CD4-positive, alpha-beta memory T cell (primary cell): ENCODE results near the gene MANBA. TPM values are rescaled to one million over a fixed set of nuclear protein-coding genes. Genes with fewer than 3 reads are reported as not detected.

Experiments used
- CTCF ChIA-PET: fragments of 350-600 bp; sonication (Branson Sonifier 250); formaldehyde crosslinking; loops from one replicate; lab custom pipeline; 2021; ENCODE audit warnings: inconsistent platforms; ENCODE audit not compliant: partially characterized antibody; lab: Charles Lee
- POLR2A ChIA-PET: fragments of 350-600 bp; sonication (Branson Sonifier 250); formaldehyde crosslinking; loops from one replicate; lab custom pipeline; 2021; ENCODE audit not compliant: partially characterized antibody; lab: Charles Lee
- DNase-seq, 5 donors: peaks; one replicate each; pipeline versions ENCODE4 v3.0.0 to v3.0.0-alpha.2; 2020 to 2022; ENCODE audit warnings: mixed read lengths in 1 of 5
- H3K27ac ChIP-seq: one replicate; pipeline ENCODE4 v1.7.0; 2013; ENCODE audit warnings: low read depth, low read length
- H3K27me3 ChIP-seq: 2 replicates; pipeline ENCODE4 v1.7.0; 2013; ENCODE audit warnings: mild to moderate bottlenecking, low read length, moderate library complexity; ENCODE audit not compliant: insufficient read depth
- H3K36me3 ChIP-seq: 2 replicates; pipeline ENCODE4 v1.7.0; 2013; ENCODE audit warnings: mild to moderate bottlenecking, low read length, moderate library complexity; ENCODE audit not compliant: insufficient read depth
- H3K4me1 ChIP-seq: 2 replicates; pipeline ENCODE4 v1.7.0; 2013; ENCODE audit warnings: mild to moderate bottlenecking, low read length, moderate library complexity; ENCODE audit not compliant: insufficient read depth
- H3K4me3 ChIP-seq, 2 donors: one replicate each; pipeline ENCODE4 v1.7.0; 2013; ENCODE audit warnings: low read length in 2 of 2, mild to moderate bottlenecking in 1 of 2
- H3K9me3 ChIP-seq, 2 donors: one replicate each; pipeline ENCODE4 v1.7.0; 2013; ENCODE audit warnings: low read length in 2 of 2, control low read depth in 1 of 2; ENCODE audit not compliant: control insufficient read depth in 1 of 2
- H3K27ac Mint-ChIP-seq, 7 donors: one replicate each; pipeline ENCODE4 v1.8.0; 2020 to 2021; ENCODE audit warnings: mixed read lengths in 7 of 7, mild to moderate bottlenecking in 6 of 7, inconsistent platforms in 3 of 7, moderate library complexity in 3 of 7
- H3K27me3 Mint-ChIP-seq, 2 donors: one replicate each; pipeline ENCODE4 v1.8.0; 2020 to 2021; ENCODE audit warnings: mixed read lengths in 2 of 2
- H3K36me3 Mint-ChIP-seq, 2 donors: one replicate each; pipeline ENCODE4 v1.8.0; 2020 to 2021; ENCODE audit warnings: mixed read lengths in 2 of 2, inconsistent platforms in 1 of 2, mild to moderate bottlenecking in 1 of 2
- H3K4me1 Mint-ChIP-seq, 4 donors: one replicate each; pipeline ENCODE4 v1.8.0; 2020 to 2021; ENCODE audit warnings: mixed read lengths in 4 of 4, mild to moderate bottlenecking in 1 of 4
- H3K4me3 Mint-ChIP-seq, 8 donors: one replicate each; pipeline ENCODE4 v1.8.0; 2020 to 2021; ENCODE audit warnings: mixed read lengths in 8 of 8, mild to moderate bottlenecking in 7 of 8, moderate library complexity in 6 of 8, inconsistent platforms in 3 of 8
- H3K9me3 Mint-ChIP-seq, 8 donors: one replicate each; pipeline ENCODE4 v1.8.0; 2020 to 2021; ENCODE audit warnings: mixed read lengths in 8 of 8, mild to moderate bottlenecking in 5 of 8, inconsistent platforms in 3 of 8, moderate library complexity in 1 of 8
- intact Hi-C: fragments of 100-400 bp; cut with micrococcal nuclease; formaldehyde crosslinking; loops from one replicate; pipeline ENCODE4 v1.15.1; 2023
- polyA plus RNA-seq, 2 donors: library from polyadenylated mRNA; unstranded; fragments of 300-500 nt; fragmentation: Illumina TruSeq; gene quantifications; one replicate each; pipeline ENCODE4 v1.2.3, GENCODE V29; 2021
- total RNA-seq, 2 experiments: library from RNA; stranded (reverse); gene quantifications; one replicate each; pipeline ENCODE4 v1.2.3, GENCODE V29; 2021

Gene MANBA
- total and polyA plus RNA-seq, 4 experiments from 2014 or later, result 13.5 to 33.2 (median 26.3) TPM

GRCh38 chr4:102774254-102774653, 13.5 kb upstream of the MANBA start:
- H3K36me3 ChIP-seq, result no peaks in the 10 kb centered on the region
- intact Hi-C loops, result no loop called here
- Mint-ChIP-seq H3K9me3 (no peaks in the 10 kb centered on the region), H3K27ac (no peak overlapping the region), H3K27me3 (peaks cover 2 to 3% of the 10 kb centered on the region in 2 donors), H3K4me1 (no peaks in the 10 kb centered on the region), H3K4me3 (no peak overlapping the region), H3K36me3 (no peaks in the 10 kb centered on the region)
- CTCF ChIA-PET, result no interaction called here
- no peaks in the 10 kb centered on the region for H3K4me1 ChIP-seq
- no peak for DNase-seq
- H3K4me3 ChIP-seq, result no peak overlapping the region
- POLR2A ChIA-PET, result no interaction called here
- H3K27ac ChIP-seq, result no peak overlapping the region
- no peaks in the 10 kb centered on the region for H3K9me3 ChIP-seq
- H3K27me3 ChIP-seq, result no peaks in the 10 kb centered on the region

- intact Hi-C loops, result no loop called here
- no peaks in the 10 kb centered on the region for H3K9me3 Mint-ChIP-seq
- no peaks in the 10 kb centered on the region for H3K36me3 Mint-ChIP-seq
- H3K27me3 ChIP-seq, result no peaks in the 10 kb centered on the region
- no peaks in the 10 kb centered on the region for H3K36me3 ChIP-seq
- H3K4me1 ChIP-seq, result no peaks in the 10 kb centered on the region
- no peak overlapping the region for H3K4me3 ChIP-seq
- H3K27ac Mint-ChIP-seq, result no peak overlapping the region
- no peaks in the 10 kb centered on the region for H3K4me1 Mint-ChIP-seq
- ChIA-PET POLR2A (no interaction called here), CTCF (interaction anchor here (0.7 kb wide), 1 partner anchor 350 kb away, joined by 3 read pairs; no protein-coding TSS in a partner anchor)
- H3K27ac ChIP-seq, result no peak overlapping the region
- no peak for DNase-seq
- H3K9me3 ChIP-seq, result no peaks in the 10 kb centered on the region
- peaks cover 2 to 3% of the 10 kb centered on the region in 2 donors for H3K27me3 Mint-ChIP-seq
- no peak overlapping the region for H3K4me3 Mint-ChIP-seq
Measured at GRCh38 chr4:102772738-102773340, 12.1 kb upstream of the MANBA start.

- Histone ChIP-seq H3K4me3 (no peak overlapping the region), H3K27me3 (no peaks in the 10 kb centered on the region), H3K4me1 (peaks cover 9% of the 10 kb centered on the region), H3K9me3 (no peaks in the 10 kb centered on the region), H3K36me3 (no peaks in the 10 kb centered on the region), H3K27ac (no peak overlapping the region)
- CTCF ChIA-PET, result no interaction called here
- POLR2A ChIA-PET, result interaction anchor here (0.7 to 0.8 kb wide), 2 partner anchors 60 to 63 kb away, joined by 3 read pairs; no protein-coding TSS in a partner anchor
- peaks cover 8 to 20% (median 14%) of the 10 kb centered on the region in 4 donors for H3K4me1 Mint-ChIP-seq
- no peak overlapping the region for H3K27ac Mint-ChIP-seq
- peaks cover 0 to 3% of the 10 kb centered on the region in 2 donors for H3K27me3 Mint-ChIP-seq
- H3K9me3 Mint-ChIP-seq, result no peaks in the 10 kb centered on the region
- H3K36me3 Mint-ChIP-seq, result peaks cover 0 to 12% of the 10 kb centered on the region in 2 donors
- DNase-seq, result no peak
- intact Hi-C loops, result loop anchor here (5.0 kb wide), 4 partner anchors 133 to 1418 kb away; partner anchors contain the start of genes NFKB1 and PPP3CA
- H3K4me3 Mint-ChIP-seq, result no peak overlapping the region
Measured at GRCh38 chr4:102764901-102765300, 4.1 kb upstream of the MANBA start.

GRCh38 chr4:102761906-102762305, 1.1 kb upstream of the MANBA start:
- no peaks in the 10 kb centered on the region for H3K36me3 ChIP-seq
- no peaks in the 10 kb centered on the region for H3K9me3 ChIP-seq
- Mint-ChIP-seq H3K9me3 (no peaks in the 10 kb centered on the region), H3K4me1 (peaks cover 24 to 47% (median 36%) of the 10 kb centered on the region in 4 donors), H3K27me3 (peaks cover 0 to 3% of the 10 kb centered on the region in 2 donors), H3K27ac (peak overlapping the region in 3 of 7 donors; percentile 75 to 90 (median 88)), H3K4me3 (peak overlapping the region; percentile 92 to 99 (median 98)), H3K36me3 (peaks cover 4 to 14% of the 10 kb centered on the region in 2 donors)
- H3K27me3 ChIP-seq, result no peaks in the 10 kb centered on the region
- peaks cover 18% of the 10 kb centered on the region for H3K4me1 ChIP-seq
- no peak for DNase-seq
- intact Hi-C loops, result loop anchor here (1.0 to 5.0 kb wide), 10 partner anchors 27 to 1415 kb away; partner anchors contain the start of genes NFKB1, PPP3CA, SLC39A8 and SLC9B1
- ChIA-PET CTCF (interaction anchor here (0.8 to 2.0 kb wide), 6 partner anchors 28 to 331 kb away, joined by 3 to 9 read pairs (median 6); partner anchors contain the start of genes CISD2 and UBE2D3), POLR2A (interaction anchor here (0.9 to 3.1 kb wide), 13 partner anchors 12 to 417 kb away, joined by 3 to 110 read pairs (median 10); partner anchors contain the start of genes CISD2, SLC39A8, SLC9B2 and UBE2D3)
- no peak overlapping the region for H3K4me3 ChIP-seq
- no peak overlapping the region for H3K27ac ChIP-seq

GRCh38 chr4:102761296-102761701, 531 bp upstream of the MANBA start:
- H3K4me1 ChIP-seq, result peaks cover 18% of the 10 kb centered on the region
- H3K36me3 Mint-ChIP-seq, result peaks cover 4 to 14% of the 10 kb centered on the region in 2 donors
- H3K27ac ChIP-seq, result peak overlapping the region; percentile 65
- no peaks in the 10 kb centered on the region for H3K9me3 ChIP-seq
- H3K27ac Mint-ChIP-seq, result peak overlapping the region; percentile 75 to 94 (median 90)
- peak in 1 of 5 donors; percentile 55 for DNase-seq
- peaks cover 24 to 47% (median 36%) of the 10 kb centered on the region in 4 donors for H3K4me1 Mint-ChIP-seq
- H3K27me3 Mint-ChIP-seq, result peaks cover 0 to 3% of the 10 kb centered on the region in 2 donors
- CTCF ChIA-PET, result interaction anchor here (0.8 to 2.0 kb wide), 10 partner anchors 29 to 331 kb away, joined by 3 to 9 read pairs (median 4); partner anchors contain the start of genes CISD2 and UBE2D3
- H3K9me3 Mint-ChIP-seq, result no peaks in the 10 kb centered on the region
- intact Hi-C loops, result loop anchor here (1.0 to 5.0 kb wide), 10 partner anchors 28 to 1414 kb away; partner anchors contain the start of genes NFKB1, PPP3CA, SLC39A8 and SLC9B1
- POLR2A ChIA-PET, result interaction anchor here (0.8 to 3.1 kb wide), 21 partner anchors 10 to 416 kb away, joined by 3 to 110 read pairs (median 4); partner anchors contain the start of genes CISD2, SLC39A8, SLC9B2 and UBE2D3
- H3K36me3 ChIP-seq, result no peaks in the 10 kb centered on the region
- no peaks in the 10 kb centered on the region for H3K27me3 ChIP-seq
- H3K4me3 ChIP-seq, result peak overlapping the region; percentile 77 to 89
- peak overlapping the region; percentile 92 to 99 (median 98) for H3K4me3 Mint-ChIP-seq

- ChIA-PET CTCF (interaction anchor here (0.9 to 2.0 kb wide), 9 partner anchors 30 to 329 kb away, joined by 3 to 9 read pairs (median 4); partner anchors contain the start of genes CISD2 and UBE2D3), POLR2A (interaction anchor here (0.8 to 3.1 kb wide), 18 partner anchors 9 to 415 kb away, joined by 3 to 110 read pairs (median 4); partner anchors contain the start of genes CISD2, SLC39A8, SLC9B2 and UBE2D3)
- no peaks in the 10 kb centered on the region for H3K36me3 ChIP-seq
- Mint-ChIP-seq H3K27me3 (peaks cover 0 to 3% of the 10 kb centered on the region in 2 donors), H3K36me3 (peaks cover 4 to 14% of the 10 kb centered on the region in 2 donors), H3K27ac (peak overlapping the region; percentile 29 to 96 (median 94)), H3K9me3 (peaks cover 0 to 2% (median 0%) of the 10 kb centered on the region in 8 donors), H3K4me3 (peak overlapping the region; percentile 92 to 99 (median 98)), H3K4me1 (peaks cover 24 to 52% (median 36%) of the 10 kb centered on the region in 4 donors)
- H3K4me1 ChIP-seq, result peaks cover 18% of the 10 kb centered on the region
- H3K9me3 ChIP-seq, result no peaks in the 10 kb centered on the region
- DNase-seq, result peak in 3 of 5 donors; percentile 23 to 77 (median 30)
- intact Hi-C loops, result loop anchor here (2.0 to 5.0 kb wide), 8 partner anchors 29 to 1413 kb away; partner anchors contain the start of genes NFKB1, PPP3CA, SLC39A8 and SLC9B1
- peak overlapping the region; percentile 65 for H3K27ac ChIP-seq
- no peaks in the 10 kb centered on the region for H3K27me3 ChIP-seq
- H3K4me3 ChIP-seq, result peak overlapping the region; percentile 65 to 89
Measured at GRCh38 chr4:102759831-102760644, 730 bp downstream of the MANBA start.
